BJ (cell line): ENCODE measurements around the gene TMEM139. TPM values are rescaled to one million over a fixed set of nuclear protein-coding genes. Genes with fewer than 3 reads are reported as not detected.
A peak's percentile ranks its signal among the peaks of the same experiment; 100 is the strongest.

Source experiments
- CTCF ChIA-PET: fragments of 350-600 bp; formaldehyde crosslinking; extraction: SDS; loops from one replicate; lab custom pipeline; 2021; ENCODE audit warnings: antibody characterized with exemption, inconsistent platforms; lab: Yijun Ruan, JAX
- POLR2A ChIA-PET: fragments of 300-600 bp; sonication (Branson Sonifier 250); formaldehyde crosslinking; extraction: SDS; loops from one replicate; lab custom pipeline; 2021; ENCODE audit warnings: antibody characterized with exemption; lab: Charles Lee
- DNase-seq: peaks from one replicate; pipeline ENCODE4 v3.0.0-alpha.2; 2011; ENCODE audit warnings: low read depth
- H3K27me3 ChIP-seq: 2 replicates; pipeline ENCODE4 v1.6.0; 2011; ENCODE audit warnings: low read length; ENCODE audit not compliant: control insufficient read depth, insufficient read depth
- H3K36me3 ChIP-seq: 2 replicates; pipeline ENCODE4 v1.5.1; 2011; ENCODE audit warnings: low read length; ENCODE audit not compliant: control insufficient read depth, insufficient read depth
- H3K4me3 ChIP-seq: 2 replicates; pipeline ENCODE4 v1.5.1; 2011; ENCODE audit warnings: low read depth, mild to moderate bottlenecking, control low read depth, low read length
- polyA plus RNA-seq: library from polyadenylated mRNA; depleted of rRNA; stranded (reverse); fragments of >200 nt; gene quantifications from 2 replicates; pipeline ENCODE4 v1.2.3, GENCODE V29; 2011
- TF ChIP-seq, protein P1 (sequence below): IDR thresholded peaks from 2 replicates; pipeline ENCODE4 v1.5.1; 2011; ENCODE audit warnings: low read depth, mild to moderate bottlenecking, control low read depth, inconsistent platforms, low read length, moderate library complexity; ENCODE audit not compliant: insufficient read depth

Gene TMEM139
- polyA plus RNA-seq, 1 experiment = 0.11 TPM

DNA sequence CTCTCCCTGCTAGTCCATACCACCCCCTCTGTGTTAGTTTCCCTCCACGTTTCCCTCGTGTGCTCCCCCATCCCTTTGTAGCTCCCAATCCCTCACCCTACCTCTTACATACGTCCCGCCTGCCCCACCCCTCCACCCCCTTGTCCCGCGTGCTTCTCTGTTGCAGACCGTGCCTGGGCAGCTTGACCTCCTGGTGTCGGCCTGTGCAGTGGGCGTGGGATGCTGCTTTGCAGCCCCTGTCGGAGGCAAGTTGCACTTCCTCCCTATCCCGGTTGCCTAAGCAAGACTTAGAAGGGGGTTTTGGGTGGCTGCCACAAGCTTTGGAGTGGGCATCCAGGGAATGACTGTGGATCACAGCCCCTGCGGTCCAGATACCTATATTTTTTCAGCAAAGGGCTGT, 38.9 kb downstream of the TMEM139 start:
- TF ChIP-seq, protein P1, sequence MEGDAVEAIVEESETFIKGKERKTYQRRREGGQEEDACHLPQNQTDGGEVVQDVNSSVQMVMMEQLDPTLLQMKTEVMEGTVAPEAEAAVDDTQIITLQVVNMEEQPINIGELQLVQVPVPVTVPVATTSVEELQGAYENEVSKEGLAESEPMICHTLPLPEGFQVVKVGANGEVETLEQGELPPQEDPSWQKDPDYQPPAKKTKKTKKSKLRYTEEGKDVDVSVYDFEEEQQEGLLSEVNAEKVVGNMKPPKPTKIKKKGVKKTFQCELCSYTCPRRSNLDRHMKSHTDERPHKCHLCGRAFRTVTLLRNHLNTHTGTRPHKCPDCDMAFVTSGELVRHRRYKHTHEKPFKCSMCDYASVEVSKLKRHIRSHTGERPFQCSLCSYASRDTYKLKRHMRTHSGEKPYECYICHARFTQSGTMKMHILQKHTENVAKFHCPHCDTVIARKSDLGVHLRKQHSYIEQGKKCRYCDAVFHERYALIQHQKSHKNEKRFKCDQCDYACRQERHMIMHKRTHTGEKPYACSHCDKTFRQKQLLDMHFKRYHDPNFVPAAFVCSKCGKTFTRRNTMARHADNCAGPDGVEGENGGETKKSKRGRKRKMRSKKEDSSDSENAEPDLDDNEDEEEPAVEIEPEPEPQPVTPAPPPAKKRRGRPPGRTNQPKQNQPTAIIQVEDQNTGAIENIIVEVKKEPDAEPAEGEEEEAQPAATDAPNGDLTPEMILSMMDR = no peak
- no peak overlapping the region for H3K4me3 ChIP-seq
- no peak for DNase-seq
- POLR2A ChIA-PET = no interaction called here
- H3K36me3 ChIP-seq = no peaks in the 10 kb centered on the region
- CTCF ChIA-PET = interaction anchor here (1.0 kb wide), 1 partner anchor 56 kb away, joined by 3 read pairs; no protein-coding TSS in a partner anchor
- H3K27me3 ChIP-seq = no peaks in the 10 kb centered on the region

DNA sequence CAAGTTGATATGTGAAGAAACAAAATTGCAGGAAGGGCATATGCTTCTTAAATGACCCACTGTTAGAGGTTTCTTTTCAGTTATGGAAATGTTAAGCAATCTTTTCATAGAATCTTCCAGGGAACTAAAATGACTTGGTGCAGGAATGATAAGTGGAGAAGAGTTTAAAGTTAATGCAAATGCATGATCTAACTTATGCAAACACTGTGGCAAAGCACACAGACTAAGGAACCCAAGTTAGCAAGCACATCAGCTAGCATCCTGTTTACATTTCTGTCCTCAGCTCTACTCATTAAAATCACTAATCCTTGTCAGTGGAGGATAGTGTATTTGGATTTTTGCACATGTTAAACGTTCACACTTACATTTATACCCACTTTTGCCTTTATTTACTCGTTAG, 40.5 kb downstream of the TMEM139 start:
- DNase-seq = no peak
- Histone ChIP-seq H3K4me3 (no peak overlapping the region), H3K36me3 (no peaks in the 10 kb centered on the region), H3K27me3 (no peaks in the 10 kb centered on the region)
- POLR2A ChIA-PET = no interaction called here
- TF ChIP-seq, protein P1 = no peak
- CTCF ChIA-PET = no interaction called here

DNA sequence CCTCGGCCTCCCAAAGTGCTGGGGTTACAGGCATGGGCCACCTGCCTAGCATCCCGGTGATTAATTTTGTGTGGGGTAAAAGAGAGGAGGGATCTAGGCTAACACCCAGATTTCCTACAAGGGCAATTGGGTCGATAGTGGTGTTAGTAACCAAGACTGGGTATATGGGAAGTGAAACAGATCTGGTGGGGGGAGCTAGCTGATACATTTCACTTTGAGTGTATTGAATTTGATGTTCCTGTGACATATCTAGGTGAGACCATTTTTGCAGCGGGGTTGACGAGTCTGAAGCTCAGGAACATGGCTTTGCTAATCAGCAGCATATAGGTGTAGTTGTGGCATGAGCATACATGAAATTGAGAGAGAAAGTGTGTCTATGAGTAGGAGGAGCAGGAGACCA, 43.1 kb downstream of the TMEM139 start:
- no peaks in the 10 kb centered on the region for H3K27me3 ChIP-seq
- CTCF ChIA-PET = interaction anchor here (1.0 kb wide), 1 partner anchor 9 kb away, joined by 3 read pairs; no protein-coding TSS in a partner anchor
- POLR2A ChIA-PET = no interaction called here
- H3K4me3 ChIP-seq = no peak overlapping the region
- TF ChIP-seq, protein P1 = no peak
- DNase-seq = no peak
- H3K36me3 ChIP-seq = no peaks in the 10 kb centered on the region

DNA sequence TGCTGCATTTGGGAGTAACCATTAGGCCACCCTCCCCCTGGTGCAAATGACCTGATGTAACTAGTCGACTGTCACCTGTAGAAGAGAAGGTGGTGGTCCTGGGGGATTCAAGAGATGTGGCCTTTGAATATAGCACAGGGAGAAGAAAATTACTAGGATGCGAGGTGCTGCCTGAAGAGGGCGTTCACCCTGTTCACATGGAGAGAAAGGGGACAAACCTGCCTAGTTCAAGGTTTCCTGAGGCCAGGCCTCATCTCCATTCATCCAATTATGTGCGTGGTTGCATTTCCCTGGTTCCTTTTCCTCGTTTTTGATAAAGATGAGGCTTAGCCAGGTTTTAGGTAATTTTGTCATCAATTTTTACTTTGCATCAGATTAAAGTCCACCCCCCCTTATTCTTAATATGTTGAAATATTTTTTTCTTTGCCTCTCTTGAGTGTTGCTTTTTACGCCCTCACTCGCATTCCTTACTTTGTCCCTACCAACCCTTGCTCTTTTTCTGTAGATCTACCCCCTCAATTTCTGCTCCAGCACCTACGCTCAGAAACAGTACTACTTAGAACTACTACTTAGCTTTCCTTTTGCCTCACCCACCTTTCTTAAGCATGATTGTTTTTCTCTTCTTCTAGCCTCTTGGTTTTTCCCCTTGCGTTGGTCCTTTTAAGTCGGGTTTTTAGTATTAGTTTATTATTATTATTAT, 44.9 kb downstream of the TMEM139 start:
- TF ChIP-seq, protein P1 = no peak
- Histone ChIP-seq H3K4me3 (no peak overlapping the region), H3K27me3 (no peaks in the 10 kb centered on the region), H3K36me3 (no peaks in the 10 kb centered on the region)
- no peak for DNase-seq
- POLR2A ChIA-PET = no interaction called here
- CTCF ChIA-PET = no interaction called here

DNA sequence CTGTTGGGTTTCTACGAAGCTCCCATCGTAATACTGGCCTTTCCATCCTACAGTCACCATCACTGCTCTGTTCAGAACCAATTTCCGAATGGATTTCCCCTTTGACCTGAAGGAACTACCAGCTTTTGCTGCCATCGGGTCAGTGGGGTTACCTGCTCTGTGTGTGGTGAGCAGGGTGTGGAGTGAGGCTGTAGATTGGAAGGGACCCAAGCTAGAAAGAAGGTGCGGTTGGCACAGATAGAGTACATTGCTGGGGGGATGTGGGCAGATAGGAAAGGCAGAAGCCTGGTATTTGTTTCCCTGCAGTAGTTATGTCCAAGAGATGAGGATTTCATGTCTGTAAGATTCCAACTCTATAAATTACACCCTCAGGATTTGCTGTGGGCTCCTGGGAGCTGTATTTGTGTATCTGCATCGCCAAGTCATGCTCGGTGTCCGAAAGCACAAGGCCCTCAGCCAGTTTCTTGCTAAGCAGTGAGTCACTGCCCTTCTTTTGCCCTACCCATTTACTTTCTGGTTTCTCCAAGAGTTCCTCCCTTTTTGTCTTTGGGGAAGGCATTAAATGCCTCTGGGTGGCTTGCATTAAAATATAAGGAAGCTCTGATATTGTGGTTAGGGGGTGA, 46.5 kb downstream of the TMEM139 start:
- ChIA-PET POLR2A (no interaction called here), CTCF (interaction anchor here (1.0 kb wide), 1 partner anchor 10 kb away, joined by 3 read pairs; no protein-coding TSS in a partner anchor)
- no peaks in the 10 kb centered on the region for H3K27me3 ChIP-seq

More for the DNA sequence above, 46.5 kb downstream of the TMEM139 start:
- no peaks in the 10 kb centered on the region for H3K36me3 ChIP-seq
- DNase-seq = peak; percentile 72
- TF ChIP-seq, protein P1 = no peak
- no peak overlapping the region for H3K4me3 ChIP-seq
